IMR-90 (cell line): ENCODE measurements around the gene AMY1C.
"Not testable (repeated sequence)": the region's sequence is repeated elsewhere in the genome, so short reads cannot be mapped to it uniquely, and the experiment has no call there.

Experiments used
- BHLHE40 ChIP-seq: fragments of 150-350 bp; IDR thresholded peaks from 2 replicates; pipeline ENCODE4 v1.6.1; 2016; ENCODE audit warnings: mild to moderate bottlenecking, low read depth, low read length
- CHD1 ChIP-seq: IDR thresholded peaks from 2 replicates; pipeline ENCODE4 v1.6.1; 2012; ENCODE audit warnings: low read depth, low read length, improper control_type of control experiment
- CTCF ChIP-seq: conservative IDR thresholded peaks from 2 replicates; pipeline ENCODE4 v1.5.1; 2012; ENCODE audit warnings: mild to moderate bottlenecking, low read depth, low read length, improper control_type of control experiment
- FOS ChIP-seq: fragments of 150-350 bp; IDR thresholded peaks from 2 replicates; pipeline ENCODE4 v1.6.1; 2016; ENCODE audit warnings: low read depth, low read length
- MAFK ChIP-seq: IDR thresholded peaks from 2 replicates; pipeline ENCODE4 v1.6.1; 2012; ENCODE audit warnings: low read depth, low read length, improper control_type of control experiment
- MAZ ChIP-seq: IDR thresholded peaks from 2 replicates; pipeline ENCODE4 v1.6.1; 2012; ENCODE audit warnings: low read depth, mild to moderate bottlenecking, low read length, improper control_type of control experiment, moderate library complexity, borderline replicate concordance
- MXI1 ChIP-seq: IDR thresholded peaks from 2 replicates; pipeline ENCODE4 v1.6.1; 2012; ENCODE audit warnings: low read depth, mild to moderate bottlenecking, low read length, moderate library complexity, borderline replicate concordance
- NFE2L2 ChIP-seq: fragments of 150-350 bp; IDR thresholded peaks from 2 replicates; pipeline ENCODE4 v1.6.1; 2016; ENCODE audit warnings: low read depth, mild to moderate bottlenecking, low read length
- POLR2A ChIP-seq: IDR thresholded peaks from 2 replicates; pipeline ENCODE4 v1.6.1; 2012; ENCODE audit warnings: mild to moderate bottlenecking, low read depth, low read length
- RAD21 ChIP-seq: IDR thresholded peaks from 2 replicates; pipeline ENCODE4 v1.6.1; 2012; ENCODE audit warnings: low read length, improper control_type of control experiment
- RFX5 ChIP-seq: IDR thresholded peaks from 2 replicates; pipeline ENCODE4 v1.8.0; 2012; ENCODE audit warnings: low read depth, mild to moderate bottlenecking, low read length, moderate library complexity
- SMC3 ChIP-seq: fragments of 150-350 bp; IDR thresholded peaks from 2 replicates; pipeline ENCODE4 v1.6.1; 2016; ENCODE audit warnings: low read depth, mild to moderate bottlenecking, antibody characterized with exemption, low read length, moderate library complexity
- USF2 ChIP-seq: fragments of 150-350 bp; IDR thresholded peaks from 2 replicates; pipeline ENCODE4 v1.6.1; 2017; ENCODE audit warnings: mild to moderate bottlenecking, antibody characterized with exemption, low read length, low read depth
- TF ChIP-seq, protein P1 (sequence below): fragments of 150-350 bp; IDR thresholded peaks from 2 replicates; pipeline ENCODE4 v1.6.1; 2016; ENCODE audit warnings: low read depth, mild to moderate bottlenecking, low read length, moderate library complexity, borderline replicate concordance

DNA sequence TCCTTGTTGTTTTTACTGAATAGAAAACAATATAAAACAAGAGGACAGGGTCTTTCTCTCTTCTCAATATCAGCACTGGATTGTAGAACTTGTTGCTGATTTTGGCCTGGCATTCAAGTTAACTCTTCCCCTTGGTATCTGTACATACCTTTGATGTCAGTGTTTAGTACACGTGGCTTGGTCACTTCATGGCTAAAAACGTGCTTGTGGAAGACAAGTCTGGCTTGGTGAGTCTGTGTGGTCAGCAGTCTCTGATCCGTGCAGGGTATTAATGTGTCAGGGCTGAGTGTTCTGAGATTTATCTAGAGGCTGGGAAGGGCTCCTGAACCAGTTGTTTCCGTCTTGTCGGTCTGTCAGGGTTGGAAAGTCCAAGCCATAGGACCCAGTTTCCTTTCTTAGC, at the start of gene AMY1C:
- not testable (repeated sequence) for TF ChIP-seq CTCF, POLR2A, CHD1, RFX5, FOS, BHLHE40, MAFK, MXI1, NFE2L2, MAZ, SMC3, RAD21, USF2
- TF ChIP-seq, protein P1, sequence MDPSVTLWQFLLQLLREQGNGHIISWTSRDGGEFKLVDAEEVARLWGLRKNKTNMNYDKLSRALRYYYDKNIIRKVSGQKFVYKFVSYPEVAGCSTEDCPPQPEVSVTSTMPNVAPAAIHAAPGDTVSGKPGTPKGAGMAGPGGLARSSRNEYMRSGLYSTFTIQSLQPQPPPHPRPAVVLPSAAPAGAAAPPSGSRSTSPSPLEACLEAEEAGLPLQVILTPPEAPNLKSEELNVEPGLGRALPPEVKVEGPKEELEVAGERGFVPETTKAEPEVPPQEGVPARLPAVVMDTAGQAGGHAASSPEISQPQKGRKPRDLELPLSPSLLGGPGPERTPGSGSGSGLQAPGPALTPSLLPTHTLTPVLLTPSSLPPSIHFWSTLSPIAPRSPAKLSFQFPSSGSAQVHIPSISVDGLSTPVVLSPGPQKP: not testable (repeated sequence)
